GM12875 (cell line): ENCODE measurements around the gene DGCR2.

Source experiments
- H3K4me3 ChIP-seq: one replicate; pipeline ENCODE4 v1.5.1; 2011; ENCODE audit warnings: low read depth, low read length, control low read depth
- TF ChIP-seq, protein P1 (sequence below): IDR thresholded peaks from 2 replicates; pipeline ENCODE4 v1.5.1; 2011; ENCODE audit warnings: low read depth, mild to moderate bottlenecking, control low read depth, inconsistent platforms, low read length, moderate library complexity, borderline replicate concordance; ENCODE audit not compliant: insufficient read depth

The DGCR2 gene

DNA sequence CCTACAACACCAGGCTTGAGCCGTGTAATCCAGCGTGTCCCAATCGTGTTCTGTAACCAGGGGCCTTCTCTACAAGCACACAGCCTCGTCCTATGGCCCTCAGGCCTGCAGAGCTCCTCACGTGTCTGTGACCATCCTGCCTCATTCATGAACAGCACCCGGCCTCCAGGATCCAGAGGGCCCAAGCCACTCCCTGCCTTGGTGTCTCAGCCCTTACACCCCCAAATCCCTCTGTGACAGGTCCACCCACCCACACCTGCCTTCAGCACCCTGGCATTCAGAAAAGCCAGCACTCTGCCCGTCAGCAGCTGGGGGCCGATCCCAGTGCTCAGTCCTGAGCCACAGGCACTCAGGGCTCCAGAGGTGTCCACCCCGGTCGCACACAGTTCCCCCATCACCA is 14.7 kb upstream of the DGCR2 start:
- TF ChIP-seq, protein P1, sequence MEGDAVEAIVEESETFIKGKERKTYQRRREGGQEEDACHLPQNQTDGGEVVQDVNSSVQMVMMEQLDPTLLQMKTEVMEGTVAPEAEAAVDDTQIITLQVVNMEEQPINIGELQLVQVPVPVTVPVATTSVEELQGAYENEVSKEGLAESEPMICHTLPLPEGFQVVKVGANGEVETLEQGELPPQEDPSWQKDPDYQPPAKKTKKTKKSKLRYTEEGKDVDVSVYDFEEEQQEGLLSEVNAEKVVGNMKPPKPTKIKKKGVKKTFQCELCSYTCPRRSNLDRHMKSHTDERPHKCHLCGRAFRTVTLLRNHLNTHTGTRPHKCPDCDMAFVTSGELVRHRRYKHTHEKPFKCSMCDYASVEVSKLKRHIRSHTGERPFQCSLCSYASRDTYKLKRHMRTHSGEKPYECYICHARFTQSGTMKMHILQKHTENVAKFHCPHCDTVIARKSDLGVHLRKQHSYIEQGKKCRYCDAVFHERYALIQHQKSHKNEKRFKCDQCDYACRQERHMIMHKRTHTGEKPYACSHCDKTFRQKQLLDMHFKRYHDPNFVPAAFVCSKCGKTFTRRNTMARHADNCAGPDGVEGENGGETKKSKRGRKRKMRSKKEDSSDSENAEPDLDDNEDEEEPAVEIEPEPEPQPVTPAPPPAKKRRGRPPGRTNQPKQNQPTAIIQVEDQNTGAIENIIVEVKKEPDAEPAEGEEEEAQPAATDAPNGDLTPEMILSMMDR: no peak
- H3K4me3 ChIP-seq: no peak overlapping the region

DNA sequence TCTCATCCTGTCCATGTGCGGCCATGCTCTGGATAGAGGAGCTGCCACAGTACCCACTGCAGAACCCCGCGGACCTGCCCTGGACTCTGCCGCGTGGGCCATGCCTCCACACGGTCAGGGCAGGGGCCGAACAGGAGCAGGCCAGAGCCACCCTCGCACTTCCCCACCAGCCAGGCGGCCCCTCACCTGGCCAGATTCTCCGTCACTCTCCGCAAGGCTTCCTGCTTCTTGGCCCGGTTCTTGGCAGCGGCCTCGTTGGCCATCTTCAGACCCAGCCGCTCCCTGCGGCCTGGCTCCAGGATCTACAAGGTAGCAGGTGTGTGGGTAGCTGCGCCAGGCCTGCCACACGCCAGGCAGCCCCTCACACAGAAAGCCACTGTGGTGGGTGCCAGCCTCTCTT is 12.7 kb upstream of the DGCR2 start:
- TF ChIP-seq, protein P1: no peak
- no peak overlapping the region for H3K4me3 ChIP-seq

DNA sequence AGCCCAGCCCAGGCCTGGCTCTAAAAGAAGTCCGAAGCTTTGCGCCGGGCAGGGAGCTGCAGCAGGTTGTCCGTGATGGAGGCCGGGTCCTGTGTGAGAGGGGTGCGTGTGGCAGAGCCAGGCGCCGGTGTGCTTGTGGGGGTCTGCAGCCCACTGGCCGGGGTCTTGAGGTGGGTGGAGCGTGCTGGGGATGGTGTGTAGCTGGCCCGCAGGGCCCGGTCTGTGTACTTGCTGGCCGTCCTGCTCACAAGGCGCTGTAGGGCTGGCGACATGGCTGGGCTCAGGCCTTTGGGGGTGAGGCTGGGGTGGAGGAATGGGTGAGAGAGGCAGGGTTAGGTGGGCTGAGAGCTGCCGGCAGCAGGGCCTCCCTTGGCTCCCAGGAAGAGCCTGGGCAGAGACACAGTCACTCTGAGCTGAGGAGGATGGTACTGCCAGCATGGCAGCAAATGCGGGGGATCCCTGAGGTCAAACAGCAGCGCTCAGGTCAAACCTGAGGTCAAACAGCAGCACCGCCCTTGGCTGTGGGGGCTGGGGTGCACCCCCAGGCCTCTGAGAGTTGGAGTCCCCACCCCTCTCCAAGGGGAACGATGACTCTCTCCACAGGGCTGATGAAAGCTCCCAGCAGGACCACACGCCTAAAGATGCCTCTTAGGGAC is 12.1 kb upstream of the DGCR2 start:
- TF ChIP-seq, protein P1: no peak
- H3K4me3 ChIP-seq: no peak overlapping the region

DNA sequence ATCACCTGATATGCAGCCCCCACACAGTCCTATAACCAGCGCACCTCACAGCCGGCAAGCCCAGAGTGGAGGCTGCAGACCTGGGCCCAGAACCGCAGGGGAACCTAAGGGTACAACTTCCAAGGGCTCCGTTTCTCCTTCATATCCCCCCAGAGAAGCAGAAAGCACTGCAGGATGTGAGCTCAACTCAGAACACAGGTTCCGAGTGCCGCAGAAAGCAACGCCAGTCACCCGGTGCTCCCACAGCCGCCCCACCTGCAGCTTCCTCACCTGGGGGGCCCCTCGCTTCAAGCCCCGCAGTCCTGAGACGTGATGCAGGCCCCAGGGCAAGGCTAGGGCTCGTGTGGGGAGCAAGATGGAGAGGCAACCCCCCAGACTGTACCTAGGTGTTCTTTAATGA is 11.3 kb upstream of the DGCR2 start:
- TF ChIP-seq, protein P1: no peak
- H3K4me3 ChIP-seq: no peak overlapping the region

DNA sequence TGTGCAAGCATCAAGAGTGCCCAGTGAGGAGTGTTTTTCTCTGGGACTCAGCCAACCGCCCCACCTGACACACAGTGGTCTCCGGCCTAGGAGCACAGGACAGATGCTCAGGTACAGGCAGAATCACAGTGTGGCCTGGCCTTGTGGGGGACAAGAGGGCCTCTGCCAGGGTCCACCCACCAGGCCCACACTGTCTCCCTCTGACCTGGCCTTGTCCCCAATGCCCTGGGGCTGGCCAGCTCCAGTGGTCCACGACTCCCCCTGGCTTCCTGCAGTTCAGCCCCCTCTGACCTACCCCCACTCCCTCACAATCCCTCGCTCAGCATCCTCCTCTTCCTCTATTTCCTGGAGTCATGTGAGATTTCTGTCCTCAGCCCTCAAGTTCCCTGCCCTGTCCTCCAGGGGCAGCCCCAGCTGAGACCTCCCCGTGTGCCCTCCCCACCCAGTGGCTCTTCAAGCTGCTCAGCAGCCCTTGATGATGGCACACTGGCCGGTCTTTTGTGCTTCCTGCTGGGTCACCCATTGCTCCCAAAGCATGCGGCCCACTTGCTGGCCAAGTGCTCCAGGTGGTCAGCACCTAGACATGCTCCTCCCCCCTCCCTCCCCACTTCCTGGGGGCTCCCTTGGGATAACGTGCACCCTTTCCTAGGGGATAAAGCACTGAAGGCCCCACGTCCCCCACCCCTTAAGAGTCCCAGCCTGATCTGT is 10.6 kb upstream of the DGCR2 start:
- H3K4me3 ChIP-seq: no peak overlapping the region
- TF ChIP-seq, protein P1: no peak

DNA sequence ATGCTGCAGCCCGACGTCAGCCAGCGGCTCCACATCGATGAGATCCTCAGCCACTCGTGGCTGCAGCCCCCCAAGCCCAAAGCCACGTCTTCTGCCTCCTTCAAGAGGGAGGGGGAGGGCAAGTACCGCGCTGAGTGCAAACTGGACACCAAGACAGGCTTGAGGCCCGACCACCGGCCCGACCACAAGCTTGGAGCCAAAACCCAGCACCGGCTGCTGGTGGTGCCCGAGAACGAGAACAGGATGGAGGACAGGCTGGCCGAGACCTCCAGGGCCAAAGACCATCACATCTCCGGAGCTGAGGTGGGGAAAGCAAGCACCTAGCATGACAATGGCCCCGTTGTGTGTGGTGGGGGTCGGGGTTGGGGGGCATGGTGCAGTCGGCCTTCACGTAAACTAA is 9.9 kb upstream of the DGCR2 start:
- TF ChIP-seq, protein P1: no peak
- no peak overlapping the region for H3K4me3 ChIP-seq

DNA sequence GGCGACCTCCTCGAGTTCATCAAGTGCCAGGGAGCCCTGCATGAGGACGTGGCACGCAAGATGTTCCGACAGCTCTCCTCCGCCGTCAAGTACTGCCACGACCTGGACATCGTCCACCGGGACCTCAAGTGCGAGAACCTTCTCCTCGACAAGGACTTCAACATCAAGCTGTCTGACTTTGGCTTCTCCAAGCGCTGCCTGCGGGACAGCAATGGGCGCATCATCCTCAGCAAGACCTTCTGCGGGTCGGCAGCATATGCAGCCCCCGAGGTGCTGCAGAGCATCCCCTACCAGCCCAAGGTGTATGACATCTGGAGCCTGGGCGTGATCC is 9.4 kb upstream of the DGCR2 start:
- TF ChIP-seq, protein P1: no peak
- no peak overlapping the region for H3K4me3 ChIP-seq
